Measurements from ENCODE around the gene CD3G. TPM values are rescaled to one million over a fixed set of nuclear protein-coding genes. Genes with fewer than 3 reads are reported as not detected.
"Not testable (repeated sequence)": the region's sequence is repeated elsewhere in the genome, so short reads cannot be mapped to it uniquely, and the experiment has no call there.

The CD3G gene
- total and polyA plus RNA-seq, 2 donors: 32.0 to 227 TPM

GRCh38 chr11:118306556-118306955 lies 37.6 kb upstream of the CD3G start:
- Histone ChIP-seq H3K4me3 (ENCODE audit: low read length in 2 of 2) (peak overlapping the region; percentile 57 to 63), H3K27me3 (ENCODE audit: control insufficient read depth in 2 of 2, insufficient read depth in 1 of 2, low read length in 1 of 2) (no peaks in the 10 kb centered on the region), H3K4me1 (ENCODE audit: control insufficient read depth in 2 of 2, insufficient read depth in 2 of 2, low read length in 2 of 2) (peaks cover 30 to 65% of the 10 kb centered on the region in 2 donors), H3K9me3 (ENCODE audit: control insufficient read depth in 2 of 2, insufficient read depth in 1 of 2, low read length in 1 of 2) (no peaks in the 10 kb centered on the region), H3K36me3 (ENCODE audit: control insufficient read depth in 2 of 2, insufficient read depth in 2 of 2, low read length in 1 of 2) (peaks cover 20 to 52% of the 10 kb centered on the region in 2 donors), H3K27ac (ENCODE audit: low read depth in 1 of 2, low read length in 1 of 2) (peak overlapping the region; percentile 92 to 96)
- WGBS: 75% methylated on average over 2 of the region's 2 CpGs
- DNase-seq (ENCODE audit: low read depth in 6 of 9, low spot score in 9 of 9): no peak

GRCh38 chr11:118308995-118309528 lies 35.1 kb upstream of the CD3G start:
- H3K27ac ChIP-seq (ENCODE audit: low read depth in 1 of 2, low read length in 1 of 2); H3K9me3 ChIP-seq (ENCODE audit: control insufficient read depth in 2 of 2, insufficient read depth in 1 of 2, low read length in 1 of 2); H3K27me3 ChIP-seq (ENCODE audit: control insufficient read depth in 2 of 2, insufficient read depth in 1 of 2, low read length in 1 of 2); DNase-seq (ENCODE audit: low read depth in 6 of 9, low spot score in 9 of 9); H3K4me3 ChIP-seq (ENCODE audit: low read length in 2 of 2): not testable (repeated sequence)
- WGBS: 91% methylated on average over 5 of the region's 5 CpGs
- Histone ChIP-seq H3K36me3 (ENCODE audit: control insufficient read depth in 2 of 2, insufficient read depth in 2 of 2, low read length in 1 of 2) (peaks cover 40 to 77% of the 10 kb centered on the region in 2 donors), H3K4me1 (ENCODE audit: control insufficient read depth in 2 of 2, insufficient read depth in 2 of 2, low read length in 2 of 2) (peaks cover 39 to 65% of the 10 kb centered on the region in 2 donors)

GRCh38 chr11:118310271-118310670 lies 33.9 kb upstream of the CD3G start:
- H3K9me3 ChIP-seq (ENCODE audit: control insufficient read depth in 2 of 2, insufficient read depth in 1 of 2, low read length in 1 of 2): no peaks in the 10 kb centered on the region
- peaks cover 49 to 73% of the 10 kb centered on the region in 2 donors for H3K4me1 ChIP-seq (ENCODE audit: control insufficient read depth in 2 of 2, insufficient read depth in 2 of 2, low read length in 2 of 2)
- peak overlapping the region in 1 of 2 donors; percentile 21 for H3K27ac ChIP-seq (ENCODE audit: low read depth in 1 of 2, low read length in 1 of 2)
- no peak for DNase-seq (ENCODE audit: low read depth in 6 of 9, low spot score in 9 of 9)
- H3K36me3 ChIP-seq (ENCODE audit: control insufficient read depth in 2 of 2, insufficient read depth in 2 of 2, low read length in 1 of 2): peaks cover 52 to 89% of the 10 kb centered on the region in 2 donors
- H3K27me3 ChIP-seq (ENCODE audit: control insufficient read depth in 2 of 2, insufficient read depth in 1 of 2, low read length in 1 of 2): no peaks in the 10 kb centered on the region
- H3K4me3 ChIP-seq (ENCODE audit: low read length in 2 of 2): no peak overlapping the region
- 96% methylated on average over 3 of the region's 3 CpGs for WGBS

- 94% methylated on average over 3 of the region's 3 CpGs for WGBS
- Histone ChIP-seq H3K9me3 (ENCODE audit: control insufficient read depth in 2 of 2, insufficient read depth in 1 of 2, low read length in 1 of 2) (no peaks in the 10 kb centered on the region), H3K4me1 (ENCODE audit: control insufficient read depth in 2 of 2, insufficient read depth in 2 of 2, low read length in 2 of 2) (peaks cover 55 to 79% of the 10 kb centered on the region in 2 donors), H3K4me3 (ENCODE audit: low read length in 2 of 2) (peak overlapping the region in 1 of 2 donors; percentile 17), H3K36me3 (ENCODE audit: control insufficient read depth in 2 of 2, insufficient read depth in 2 of 2, low read length in 1 of 2) (peaks cover 55 to 96% of the 10 kb centered on the region in 2 donors), H3K27ac (ENCODE audit: low read depth in 1 of 2, low read length in 1 of 2) (peak overlapping the region; percentile 55 to 92), H3K27me3 (ENCODE audit: control insufficient read depth in 2 of 2, insufficient read depth in 1 of 2, low read length in 1 of 2) (no peaks in the 10 kb centered on the region)
- DNase-seq (ENCODE audit: low read depth in 6 of 9, low spot score in 9 of 9): no peak
These were observed 33.2 kb upstream of the CD3G start for GRCh38 chr11:118310781-118311485.

- peaks cover 55 to 94% of the 10 kb centered on the region in 2 donors for H3K36me3 ChIP-seq (ENCODE audit: control insufficient read depth in 2 of 2, insufficient read depth in 2 of 2, low read length in 1 of 2)
- no peaks in the 10 kb centered on the region for H3K27me3 ChIP-seq (ENCODE audit: control insufficient read depth in 2 of 2, insufficient read depth in 1 of 2, low read length in 1 of 2)
- H3K9me3 ChIP-seq (ENCODE audit: control insufficient read depth in 2 of 2, insufficient read depth in 1 of 2, low read length in 1 of 2): no peaks in the 10 kb centered on the region
- H3K27ac ChIP-seq (ENCODE audit: low read depth in 1 of 2, low read length in 1 of 2): peak overlapping the region in 1 of 2 donors; percentile 92
- WGBS: 89% methylated on average over 4 of the region's 4 CpGs
- peak overlapping the region in 1 of 2 donors; percentile 16 for H3K4me3 ChIP-seq (ENCODE audit: low read length in 2 of 2)
- no peak for DNase-seq (ENCODE audit: low read depth in 6 of 9, low spot score in 9 of 9)
- H3K4me1 ChIP-seq (ENCODE audit: control insufficient read depth in 2 of 2, insufficient read depth in 2 of 2, low read length in 2 of 2): peaks cover 58 to 84% of the 10 kb centered on the region in 2 donors
These were observed 32.6 kb upstream of the CD3G start for GRCh38 chr11:118311518-118311917.

GRCh38 chr11:118312328-118312727 lies 31.8 kb upstream of the CD3G start:
- Histone ChIP-seq H3K4me1 (ENCODE audit: control insufficient read depth in 2 of 2, insufficient read depth in 2 of 2, low read length in 2 of 2) (peaks cover 63 to 85% of the 10 kb centered on the region in 2 donors), H3K27ac (ENCODE audit: low read depth in 1 of 2, low read length in 1 of 2) (peak overlapping the region; percentile 69 to 92), H3K4me3 (ENCODE audit: low read length in 2 of 2) (no peak overlapping the region), H3K36me3 (ENCODE audit: control insufficient read depth in 2 of 2, insufficient read depth in 2 of 2, low read length in 1 of 2) (peaks cover 48 to 88% of the 10 kb centered on the region in 2 donors), H3K27me3 (ENCODE audit: control insufficient read depth in 2 of 2, insufficient read depth in 1 of 2, low read length in 1 of 2) (no peaks in the 10 kb centered on the region), H3K9me3 (ENCODE audit: control insufficient read depth in 2 of 2, insufficient read depth in 1 of 2, low read length in 1 of 2) (no peaks in the 10 kb centered on the region)
- no peak for DNase-seq (ENCODE audit: low read depth in 6 of 9, low spot score in 9 of 9)
- 98% methylated on average over 2 of the region's 2 CpGs for WGBS

GRCh38 chr11:118313242-118313641 lies 30.9 kb upstream of the CD3G start:
- Histone ChIP-seq H3K9me3 (ENCODE audit: control insufficient read depth in 2 of 2, insufficient read depth in 1 of 2, low read length in 1 of 2) (no peaks in the 10 kb centered on the region), H3K27me3 (ENCODE audit: control insufficient read depth in 2 of 2, insufficient read depth in 1 of 2, low read length in 1 of 2) (no peaks in the 10 kb centered on the region), H3K27ac (ENCODE audit: low read depth in 1 of 2, low read length in 1 of 2) (peak overlapping the region; percentile 83 to 92), H3K4me1 (ENCODE audit: control insufficient read depth in 2 of 2, insufficient read depth in 2 of 2, low read length in 2 of 2) (peaks cover 62 to 85% of the 10 kb centered on the region in 2 donors), H3K36me3 (ENCODE audit: control insufficient read depth in 2 of 2, insufficient read depth in 2 of 2, low read length in 1 of 2) (peaks cover 39 to 81% of the 10 kb centered on the region in 2 donors), H3K4me3 (ENCODE audit: low read length in 2 of 2) (no peak overlapping the region)
- WGBS: 89% methylated on average over 4 of the region's 4 CpGs
- DNase-seq (ENCODE audit: low read depth in 6 of 9, low spot score in 9 of 9): no peak

- WGBS: 91% methylated on average over 7 of the region's 7 CpGs
- no peaks in the 10 kb centered on the region for H3K27me3 ChIP-seq (ENCODE audit: control insufficient read depth in 2 of 2, insufficient read depth in 1 of 2, low read length in 1 of 2)
- peak overlapping the region in 1 of 2 donors; percentile 14 for H3K4me3 ChIP-seq (ENCODE audit: low read length in 2 of 2)
- H3K4me1 ChIP-seq (ENCODE audit: control insufficient read depth in 2 of 2, insufficient read depth in 2 of 2, low read length in 2 of 2): peaks cover 77 to 98% of the 10 kb centered on the region in 2 donors
- H3K9me3 ChIP-seq (ENCODE audit: control insufficient read depth in 2 of 2, insufficient read depth in 1 of 2, low read length in 1 of 2): peaks cover 0 to 5% of the 10 kb centered on the region in 2 donors
- DNase-seq (ENCODE audit: low read depth in 6 of 9, low spot score in 9 of 9): no peak
- H3K27ac ChIP-seq (ENCODE audit: low read depth in 1 of 2, low read length in 1 of 2): peak overlapping the region; percentile 92 to 99
- H3K36me3 ChIP-seq (ENCODE audit: control insufficient read depth in 2 of 2, insufficient read depth in 2 of 2, low read length in 1 of 2): peaks cover 49 to 64% of the 10 kb centered on the region in 2 donors
These were observed 29.1 kb upstream of the CD3G start for GRCh38 chr11:118314988-118315411.

GRCh38 chr11:118318124-118318523 lies 26.0 kb upstream of the CD3G start:
- Histone ChIP-seq H3K27ac (ENCODE audit: low read depth in 1 of 2, low read length in 1 of 2) (peak overlapping the region; percentile 64 to 92), H3K36me3 (ENCODE audit: control insufficient read depth in 2 of 2, insufficient read depth in 2 of 2, low read length in 1 of 2) (peaks cover 38 to 41% of the 10 kb centered on the region in 2 donors), H3K4me3 (ENCODE audit: low read length in 2 of 2) (no peak overlapping the region), H3K4me1 (ENCODE audit: control insufficient read depth in 2 of 2, insufficient read depth in 2 of 2, low read length in 2 of 2) (peaks cover 57 to 87% of the 10 kb centered on the region in 2 donors), H3K27me3 (ENCODE audit: control insufficient read depth in 2 of 2, insufficient read depth in 1 of 2, low read length in 1 of 2) (no peaks in the 10 kb centered on the region), H3K9me3 (ENCODE audit: control insufficient read depth in 2 of 2, insufficient read depth in 1 of 2, low read length in 1 of 2) (peaks cover 0 to 10% of the 10 kb centered on the region in 2 donors)
- peak in 5 of 9 donors; percentile 42 to 82 (median 60) for DNase-seq (ENCODE audit: low read depth in 6 of 9, low spot score in 9 of 9)
- 15% methylated on average over 4 of the region's 4 CpGs for WGBS
